Pons (tissue), 1 donor: ENCODE results near the gene RAB28.
"Not testable (repeated sequence)": the region's sequence is repeated elsewhere in the genome, so short reads cannot be mapped to it uniquely, and the experiment has no call there.

Experiments
- DNase-seq: peaks from one replicate; pipeline ENCODE4 v3.0.0-alpha.2; 2016; ENCODE audit warnings: low spot score

Gene RAB28

GRCh38 chr4:13445841-13446790, 38.0 kb downstream of the RAB28 start:
- DNase-seq = no peak

DNA sequence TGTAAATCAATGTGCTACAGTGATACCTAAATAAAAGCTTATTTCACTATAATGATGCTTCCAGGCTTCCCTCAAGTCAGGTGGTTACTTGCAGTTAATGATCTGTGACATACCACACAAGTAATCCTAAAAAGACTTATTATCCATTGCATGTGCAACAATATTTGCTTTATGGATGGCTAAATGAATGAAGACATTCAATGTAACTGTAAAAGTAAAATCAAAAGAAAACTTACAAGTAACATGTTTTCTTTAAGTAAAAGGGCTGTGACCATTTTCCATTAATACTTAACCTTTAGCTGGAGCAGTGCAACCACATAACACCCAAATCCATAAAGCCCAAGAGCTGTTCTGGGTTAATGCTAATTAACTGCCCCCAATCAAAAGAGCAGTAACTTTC, 42.6 kb downstream of the RAB28 start:
- DNase-seq = no peak

DNA sequence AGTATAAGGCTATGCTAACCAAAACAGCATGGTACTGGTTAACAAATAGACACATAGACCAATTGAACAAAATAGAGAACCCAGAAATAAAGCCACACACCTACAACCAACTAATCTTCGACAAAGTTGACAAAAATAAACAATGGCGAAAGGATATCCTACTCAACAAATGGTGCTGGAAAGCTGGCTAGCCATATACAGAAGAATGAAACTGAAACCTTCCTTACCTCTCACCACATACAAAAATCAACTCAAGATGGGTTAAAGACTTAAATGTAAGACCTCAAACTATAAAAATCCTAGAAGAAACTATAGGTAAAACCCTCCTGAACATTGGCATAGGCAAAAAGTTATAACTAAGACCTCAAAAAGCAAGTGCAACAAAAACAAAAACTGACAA, 47.2 kb downstream of the RAB28 start:
- no peak for DNase-seq

- no peak for DNase-seq
These were observed 51.7 kb downstream of the RAB28 start for GRCh38 chr4:13432453-13432852.

GRCh38 chr4:13430834-13431568, 53.1 kb downstream of the RAB28 start:
- no peak for DNase-seq

DNA sequence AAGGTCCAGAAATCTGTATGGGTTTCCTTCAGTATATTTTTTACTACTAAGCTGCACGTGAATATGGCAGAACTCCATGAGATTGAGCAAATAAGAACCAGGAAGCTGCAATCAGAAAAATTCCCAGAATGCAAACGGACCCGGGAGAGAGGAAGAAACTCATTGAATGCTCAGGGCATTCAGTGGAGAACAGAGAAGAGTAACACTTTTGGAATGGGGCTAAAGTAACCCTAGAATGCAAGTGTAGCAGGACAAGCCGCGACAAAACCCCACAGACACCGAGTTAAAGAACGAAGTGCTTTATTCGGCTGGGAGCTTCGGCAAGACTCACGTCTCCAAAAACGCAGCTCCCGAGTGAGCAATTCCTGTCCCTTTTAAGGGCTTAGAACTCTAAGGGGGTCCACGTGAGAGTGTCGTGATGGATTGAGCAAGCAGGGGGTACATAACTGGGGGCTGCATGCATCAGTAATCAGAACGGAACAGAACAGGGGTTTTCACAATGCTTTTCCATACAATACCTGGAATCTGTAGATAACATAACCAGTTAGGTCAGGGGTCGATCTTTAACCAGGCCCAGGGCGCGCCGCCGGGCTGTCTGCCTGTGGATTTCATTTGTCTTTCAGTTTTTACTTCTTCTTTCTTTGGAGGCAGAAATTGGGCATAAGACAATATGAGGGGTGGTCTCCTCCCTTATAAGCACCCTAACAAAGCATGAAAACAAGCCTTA, 56.4 kb downstream of the RAB28 start:
- DNase-seq = no peak

- DNase-seq = no peak
These were observed 68.9 kb downstream of the RAB28 start for GRCh38 chr4:13415068-13415785.

DNA sequence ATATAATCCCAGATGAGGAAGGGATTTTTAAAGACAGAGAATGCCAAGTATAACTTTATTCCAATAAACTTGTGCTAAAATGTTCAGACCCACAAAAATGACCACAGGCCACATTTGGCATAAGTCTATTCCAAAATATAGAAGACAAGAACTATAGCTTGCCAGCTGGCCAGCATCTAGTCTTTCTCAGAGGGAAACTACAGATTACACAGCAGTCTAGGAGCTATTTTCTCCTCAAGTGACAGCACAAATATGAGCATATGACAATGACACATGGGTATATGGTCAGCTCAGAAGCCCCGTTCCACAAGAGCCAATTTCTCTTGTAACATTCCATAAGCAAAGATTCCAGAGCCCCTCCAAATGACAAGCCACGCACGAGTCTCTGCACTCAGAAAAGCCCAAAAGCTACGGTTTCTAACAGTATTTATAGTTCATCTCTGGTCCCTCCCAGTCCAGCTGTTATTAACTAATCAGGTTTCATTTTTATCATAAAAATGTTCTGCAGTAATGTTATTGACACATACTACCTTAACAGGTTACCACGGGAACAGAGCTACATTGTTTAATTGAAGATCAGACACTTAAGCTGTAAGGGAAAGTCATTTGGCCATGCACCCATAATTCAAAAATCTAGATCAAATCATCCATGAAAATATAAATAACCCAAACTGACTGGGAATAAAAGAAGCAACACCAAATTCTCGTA, 70.3 kb downstream of the RAB28 start:
- DNase-seq = no peak

DNA sequence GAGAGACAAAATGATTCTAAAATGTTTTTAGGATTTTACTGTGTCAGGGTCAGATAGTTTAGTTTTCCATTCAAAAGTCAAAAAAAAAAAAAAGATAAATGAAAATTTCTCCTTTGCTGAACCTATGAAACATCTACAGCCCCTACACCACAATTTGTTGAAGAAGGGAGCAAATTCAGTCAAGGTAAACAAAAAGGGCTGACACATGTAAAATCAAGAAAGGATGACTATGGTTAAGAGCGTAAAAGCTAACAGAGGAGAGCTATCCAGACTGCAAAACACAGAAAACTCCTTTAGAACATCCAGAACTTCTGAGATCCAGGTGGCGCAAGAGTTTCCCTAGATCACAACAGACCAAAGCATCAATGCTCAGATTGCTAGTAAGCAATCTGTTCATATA, 72.2 kb downstream of the RAB28 start:
- no peak for DNase-seq

DNA sequence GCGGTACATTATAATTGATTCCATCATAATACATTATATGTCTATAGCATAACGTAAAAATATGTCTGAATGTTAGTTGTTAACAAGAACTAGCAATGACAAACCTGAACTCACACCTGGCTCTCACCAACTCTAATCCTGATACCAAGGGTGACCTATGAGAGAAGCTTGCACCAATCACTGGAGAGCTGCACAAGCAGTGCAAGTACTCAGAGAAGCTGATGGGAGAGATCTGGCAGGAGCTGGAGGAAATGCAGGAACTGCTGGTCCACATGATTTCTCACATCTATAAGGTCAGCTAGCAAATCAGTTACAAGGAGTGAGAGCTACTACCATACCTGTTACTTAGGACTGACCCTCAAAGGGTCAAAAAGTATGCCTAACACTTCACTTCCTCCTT, 74.8 kb downstream of the RAB28 start:
- DNase-seq = no peak

GRCh38 chr4:13406156-13406555, 78.0 kb downstream of the RAB28 start:
- DNase-seq = not testable (repeated sequence)

GRCh38 chr4:13403833-13404232, 80.3 kb downstream of the RAB28 start:
- DNase-seq = no peak

DNA sequence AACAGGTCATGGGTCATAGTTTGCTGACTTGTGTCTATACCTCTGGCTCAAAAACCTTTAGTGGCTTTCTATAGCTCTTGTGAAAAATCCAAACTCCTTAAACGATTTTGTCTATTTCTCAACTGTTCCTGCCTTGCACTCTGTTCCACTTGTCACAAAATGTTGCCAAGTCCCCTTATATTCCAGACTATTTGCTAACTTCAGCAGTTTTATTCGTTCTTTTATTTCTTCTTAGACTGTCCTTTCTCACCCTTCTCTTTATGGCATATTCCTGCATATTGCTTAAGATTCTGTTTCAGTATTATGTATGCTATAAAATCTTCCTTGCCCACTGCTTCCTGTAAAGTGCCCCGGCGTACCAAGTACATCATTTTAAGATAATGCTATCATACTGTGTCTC, 80.8 kb downstream of the RAB28 start:
- no peak for DNase-seq

- no peak for DNase-seq
These were observed 84.9 kb downstream of the RAB28 start for GRCh38 chr4:13399257-13399656.

GRCh38 chr4:13396161-13396560, 88.0 kb downstream of the RAB28 start:
- no peak for DNase-seq

GRCh38 chr4:13389901-13390300, 94.2 kb downstream of the RAB28 start:
- not testable (repeated sequence) for DNase-seq

- DNase-seq = no peak
These were observed 97.6 kb downstream of the RAB28 start for GRCh38 chr4:13386405-13387107.

GRCh38 chr4:13384055-13384454, 100.1 kb downstream of the RAB28 start:
- DNase-seq = no peak

DNA sequence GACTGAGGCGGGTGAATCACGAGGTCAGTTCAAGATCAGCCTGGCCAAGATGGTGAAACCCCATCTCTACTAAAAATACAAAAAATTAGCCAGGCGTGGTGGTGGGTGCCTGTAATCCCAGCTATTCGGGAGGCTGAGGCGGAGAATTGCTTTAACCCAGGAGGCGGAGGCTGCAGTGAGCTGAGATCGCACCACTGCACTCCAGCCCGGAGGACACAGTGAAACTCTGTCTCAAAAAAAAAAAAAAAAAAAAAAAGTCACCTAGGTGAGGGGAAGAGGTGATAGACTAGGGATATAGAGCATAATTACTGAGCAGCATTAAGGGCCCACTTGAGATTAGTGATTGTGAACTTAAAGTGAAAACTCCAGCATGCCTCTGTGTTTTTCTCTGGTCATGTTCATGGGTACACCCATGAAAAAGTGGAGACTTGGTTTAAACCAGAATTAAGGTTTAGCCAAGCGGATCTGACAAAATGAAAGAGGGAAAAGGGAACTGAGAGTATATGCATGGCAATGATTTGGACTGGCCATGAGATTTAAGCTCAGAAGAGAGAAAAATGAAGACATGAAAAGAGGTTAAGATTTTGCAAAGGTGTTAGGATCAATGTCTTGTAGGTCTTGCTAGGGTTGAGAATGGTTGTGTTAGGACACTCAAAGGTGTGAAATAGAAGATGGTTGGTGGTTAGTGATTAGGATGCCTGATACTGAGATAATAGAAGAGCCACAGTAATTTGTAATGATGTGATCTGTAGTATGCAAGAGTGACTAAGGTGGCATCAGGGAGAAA, 105.0 kb downstream of the RAB28 start:
- DNase-seq = no peak

- no peak for DNase-seq
These were observed 113.1 kb downstream of the RAB28 start for GRCh38 chr4:13371048-13371447.
